HG03558 (cell line): ENCODE results near the gene COL23A1.

Experiments used
- ATAC-seq: cut with Tn5 transposase; IDR thresholded peaks from one replicate; pipeline ENCODE4 v1.9.1; 2021; ENCODE audit warnings: moderate number of reproducible peaks; ENCODE audit not compliant: unreplicated experiment; ENCODE audit errors: extremely low read depth

COL23A1 gene

DNA sequence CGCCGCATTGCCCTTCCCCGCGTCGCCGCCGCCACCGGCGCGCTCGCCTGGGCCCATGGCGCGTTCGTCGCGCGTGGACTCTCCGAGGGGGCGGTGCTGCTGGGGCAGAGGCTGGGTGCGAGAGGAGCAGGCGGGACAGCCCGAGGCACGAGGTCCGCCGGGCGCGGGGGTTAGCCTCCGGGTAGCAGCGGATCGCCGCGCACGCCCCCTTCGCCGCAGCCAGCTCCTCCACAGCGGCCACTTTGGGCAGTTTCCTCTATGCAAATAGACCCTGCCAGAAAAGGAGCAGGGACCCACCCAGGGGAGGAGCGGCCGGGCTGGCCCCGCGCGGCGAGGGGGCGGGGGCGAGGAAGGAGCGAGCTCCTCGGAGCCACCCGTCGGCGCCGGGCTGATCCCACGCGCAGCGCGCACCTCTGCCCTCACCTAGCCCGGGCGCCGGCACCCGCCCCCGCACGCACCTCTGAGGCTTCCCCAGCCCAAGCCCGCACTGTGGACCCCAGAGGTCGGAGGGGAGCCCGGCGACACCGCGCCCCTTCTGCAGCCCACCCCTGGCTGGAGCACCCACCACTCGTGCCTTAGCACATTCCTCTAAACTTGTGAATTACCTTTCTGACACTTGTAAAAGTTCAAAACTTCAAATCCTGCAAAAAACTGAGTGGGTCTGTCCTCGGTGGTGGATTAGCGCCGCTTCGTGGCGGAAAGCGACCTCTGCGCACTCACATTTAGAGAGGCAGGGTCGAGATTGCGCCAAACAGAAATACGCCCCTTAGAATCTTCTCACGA lies at the start of gene COL23A1:
TSS of gene COL23A1 (minus strand) at position 253 of the 783 bp plus-strand sequence.
- no peak for ATAC-seq

DNA sequence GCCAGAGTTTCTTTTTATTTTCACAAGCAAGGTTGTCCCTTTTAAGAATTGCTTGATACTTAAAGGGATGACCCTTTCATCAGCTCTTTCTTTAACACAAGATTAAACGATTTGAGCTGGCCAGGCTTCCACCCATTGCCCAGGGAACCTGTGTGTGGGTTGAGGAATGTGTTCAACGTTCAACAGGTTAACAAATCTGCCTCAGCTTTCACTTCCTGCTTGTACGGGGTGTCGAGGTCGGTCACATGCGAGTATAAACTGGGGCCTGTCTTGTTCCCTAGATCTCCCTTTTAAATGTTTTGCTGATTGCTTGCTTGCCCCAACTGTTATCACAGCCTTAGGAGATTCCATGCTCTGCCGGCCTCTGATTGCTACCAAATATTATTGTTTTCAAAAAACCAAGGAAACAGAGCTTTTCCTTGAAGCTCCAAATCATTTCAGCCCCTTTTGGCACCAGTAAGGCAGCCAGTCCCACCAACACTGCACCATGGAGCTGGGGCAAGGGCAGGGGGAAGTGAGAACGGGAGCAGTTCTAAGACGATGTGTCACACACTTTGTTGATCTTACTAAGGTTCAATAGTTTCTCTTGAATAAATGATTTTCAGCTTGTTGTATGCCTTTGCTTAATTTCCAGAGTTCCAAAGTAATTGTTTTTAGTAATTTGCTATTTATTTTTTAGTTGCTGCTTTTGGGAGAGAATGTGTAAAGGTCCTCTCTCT lies 47.3 kb upstream of the COL23A1 start:
- no peak for ATAC-seq

- ATAC-seq = no peak
Measured at GRCh38 chr5:178632285-178632684, 42.1 kb upstream of the COL23A1 start.

DNA sequence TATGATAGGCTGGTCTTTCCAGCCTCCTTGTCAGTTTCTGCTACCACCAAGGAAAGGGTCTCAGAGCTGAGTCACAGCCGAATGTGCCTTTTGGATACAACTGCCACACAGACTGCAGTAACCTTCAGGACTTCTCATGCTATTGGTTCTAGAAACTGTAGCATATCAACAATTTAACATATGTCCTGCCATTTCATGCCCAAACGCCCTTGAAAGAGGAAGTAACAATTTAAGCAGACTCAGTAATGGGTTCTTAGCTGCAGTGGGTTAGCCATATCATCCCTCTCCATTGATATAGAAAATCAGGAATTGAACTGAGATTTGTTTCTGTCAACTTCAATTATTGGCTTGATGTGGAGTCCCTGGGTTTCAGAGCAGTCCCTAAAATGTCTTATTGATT lies 40.8 kb upstream of the COL23A1 start:
- ATAC-seq = no peak

DNA sequence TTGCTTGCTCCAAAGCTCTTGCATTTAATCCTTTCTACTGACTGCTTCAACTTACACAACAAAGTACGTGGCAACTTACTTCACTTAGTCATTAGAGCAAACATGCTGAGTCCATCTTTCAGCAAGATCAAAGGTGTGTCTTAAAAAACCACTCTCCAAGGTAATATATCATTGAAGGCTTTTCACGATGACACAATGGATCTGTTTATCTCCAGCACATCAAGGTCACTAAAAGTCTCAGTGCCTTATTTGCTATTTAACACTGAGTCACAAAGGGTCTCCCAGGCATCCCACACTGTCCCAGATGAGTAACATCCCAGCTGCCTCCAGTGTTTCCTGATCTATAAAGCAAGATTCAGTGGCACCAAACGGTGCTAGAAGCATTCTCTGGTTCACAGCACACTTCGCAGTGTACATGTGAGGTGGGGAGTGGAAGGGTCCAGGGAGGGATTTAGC lies 40.3 kb upstream of the COL23A1 start:
- no peak for ATAC-seq

DNA sequence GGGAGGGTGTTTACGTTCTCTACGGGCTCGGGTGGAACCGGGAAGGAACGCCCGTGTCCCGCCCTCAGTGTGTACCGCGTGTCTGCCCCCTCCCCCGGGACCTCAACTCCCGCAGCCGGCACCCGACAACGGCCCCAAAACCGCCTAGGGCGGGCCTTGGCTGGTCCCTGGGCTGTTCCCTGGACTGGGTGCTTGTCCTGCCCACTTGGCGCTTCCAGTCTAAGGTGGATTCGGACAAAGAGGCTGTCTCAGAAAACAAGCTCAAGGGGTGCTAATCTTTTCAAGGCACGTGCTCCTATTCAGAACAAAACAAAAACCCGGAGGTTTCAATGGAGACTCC lies 37.0 kb upstream of the COL23A1 start:
- no peak for ATAC-seq

DNA sequence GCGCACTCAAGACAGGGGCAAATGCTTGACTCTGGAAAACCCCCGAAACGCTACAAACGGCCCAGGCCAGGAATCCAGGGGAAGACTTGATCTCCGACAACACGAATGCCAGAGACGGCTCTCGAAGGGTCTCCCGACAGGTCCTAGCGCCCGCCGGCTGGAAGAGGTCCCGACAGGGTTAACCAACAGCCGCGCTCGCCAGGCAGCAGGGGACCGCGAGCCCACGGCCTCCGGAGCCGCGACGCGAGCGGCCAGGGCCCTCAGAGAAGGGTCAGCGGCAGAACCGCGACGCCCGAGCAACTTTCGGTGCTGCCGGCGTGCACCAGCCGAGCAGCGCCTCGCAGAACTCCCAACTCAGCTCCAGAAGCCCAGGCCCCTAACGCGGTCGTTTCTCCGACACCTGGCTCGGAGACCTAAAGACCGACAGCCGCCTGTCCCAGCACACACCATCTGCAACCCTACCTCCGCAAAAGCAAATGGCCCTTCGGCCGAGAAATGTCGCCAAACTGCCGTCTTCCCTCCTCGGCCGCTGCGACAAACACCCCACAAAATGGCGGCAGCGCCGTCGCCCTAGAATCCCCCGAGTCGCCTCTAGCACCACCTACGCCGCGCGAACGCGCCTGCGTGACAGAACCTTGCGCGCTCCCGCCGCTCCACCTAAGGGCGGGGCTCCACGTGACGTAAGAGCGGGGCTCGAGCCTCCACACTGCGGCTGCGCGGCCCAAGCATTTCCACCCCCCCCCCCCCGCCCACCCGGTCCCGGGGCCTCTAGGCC lies 36.5 kb upstream of the COL23A1 start, which contains the start of gene CLK4:
TSS of gene CLK4 (minus strand) at position 567 of the 775 bp plus-strand sequence. CDS start 3,634 bp downstream, outside the sequence.
- peak; percentile 58 for ATAC-seq

GRCh38 chr5:178625679-178626483 lies 35.7 kb upstream of the COL23A1 start:
- peak; percentile 17 for ATAC-seq

- ATAC-seq = no peak
Measured at GRCh38 chr5:178624631-178625546, 34.7 kb upstream of the COL23A1 start.

GRCh38 chr5:178622679-178623247 lies 32.6 kb upstream of the COL23A1 start:
- ATAC-seq = no peak

GRCh38 chr5:178619390-178619789 lies 29.2 kb upstream of the COL23A1 start:
- no peak for ATAC-seq

- ATAC-seq = no peak
Measured at GRCh38 chr5:178612299-178612698, 22.1 kb upstream of the COL23A1 start.

- no peak for ATAC-seq
Measured at GRCh38 chr5:178606269-178606668, 16.1 kb upstream of the COL23A1 start.

DNA sequence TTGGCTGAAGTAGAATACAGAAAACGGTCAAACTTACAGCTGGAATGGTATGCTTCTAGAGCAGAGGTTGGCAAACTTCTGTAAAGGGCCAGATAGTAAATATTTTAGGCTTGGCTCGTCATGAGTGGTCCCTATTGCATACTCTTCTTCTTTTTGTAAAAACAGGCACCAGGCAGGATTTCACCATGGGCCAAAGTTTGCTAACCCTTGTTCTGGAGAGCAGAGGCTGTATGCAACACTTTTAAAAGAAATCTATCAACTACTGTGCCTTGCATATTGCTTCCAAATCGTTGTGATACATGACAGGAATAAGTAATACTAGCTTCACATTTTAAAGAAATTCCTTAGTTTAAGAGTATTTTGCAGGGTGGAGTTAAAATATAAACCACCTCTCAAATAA lies 15.6 kb upstream of the COL23A1 start:
- no peak for ATAC-seq

GRCh38 chr5:178602752-178603151 lies 12.6 kb upstream of the COL23A1 start:
- no peak for ATAC-seq

DNA sequence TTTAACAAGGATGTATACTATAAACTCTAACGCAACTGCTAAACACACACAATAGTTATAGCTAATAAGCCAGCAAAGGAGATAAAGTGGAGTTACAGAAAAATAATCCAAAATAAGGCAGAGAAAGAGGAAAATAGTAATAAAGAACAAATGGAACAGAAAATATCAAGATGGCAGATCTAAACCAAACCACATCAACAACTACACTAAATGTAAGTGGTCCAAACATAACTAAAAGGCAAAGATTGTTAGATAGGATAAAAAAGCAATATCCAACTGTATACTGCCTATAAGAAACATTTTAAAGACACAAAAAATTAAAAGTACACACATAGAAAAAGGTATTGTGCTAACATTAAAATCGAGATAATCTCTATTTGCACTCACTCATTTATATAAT lies 5.6 kb upstream of the COL23A1 start:
- ATAC-seq = no peak

GRCh38 chr5:178595150-178595549 lies 5.0 kb upstream of the COL23A1 start:
- ATAC-seq = no peak

DNA sequence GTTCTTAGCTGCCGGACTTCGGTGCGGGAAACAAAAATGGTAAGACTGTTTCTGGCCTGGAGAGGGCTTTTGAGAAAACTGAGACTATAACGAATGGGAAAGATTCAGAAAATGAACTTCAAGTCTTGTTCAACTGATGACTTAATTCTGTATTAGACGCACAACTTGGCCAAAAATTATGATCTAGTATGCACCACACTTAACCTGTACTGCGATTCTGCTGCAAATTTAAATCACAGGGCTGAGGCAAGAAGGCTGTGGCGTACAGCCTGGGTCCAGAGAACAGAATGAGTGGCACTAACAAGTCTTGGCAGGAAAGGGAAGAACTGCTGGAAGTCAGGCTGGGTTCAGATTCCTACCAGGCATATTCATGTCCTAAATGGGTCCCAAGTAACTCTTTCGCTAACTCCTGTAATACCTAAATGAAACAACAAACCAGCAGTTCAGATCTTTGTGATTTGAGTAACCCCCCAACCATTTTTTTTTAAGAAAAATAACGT lies 781 bp upstream of the COL23A1 start:
- ATAC-seq = no peak
